HuH-7 (cell line): ENCODE results near the gene VSIG10L2.
"Not testable (repeated sequence)": the region's sequence is repeated elsewhere in the genome, so short reads cannot be mapped to it uniquely, and the experiment has no call there.

Experiments used
- DNase-seq: peaks from one replicate; pipeline ENCODE4 v3.0.0; 2011; ENCODE audit warnings: low spot score

VSIG10L2 gene

DNA sequence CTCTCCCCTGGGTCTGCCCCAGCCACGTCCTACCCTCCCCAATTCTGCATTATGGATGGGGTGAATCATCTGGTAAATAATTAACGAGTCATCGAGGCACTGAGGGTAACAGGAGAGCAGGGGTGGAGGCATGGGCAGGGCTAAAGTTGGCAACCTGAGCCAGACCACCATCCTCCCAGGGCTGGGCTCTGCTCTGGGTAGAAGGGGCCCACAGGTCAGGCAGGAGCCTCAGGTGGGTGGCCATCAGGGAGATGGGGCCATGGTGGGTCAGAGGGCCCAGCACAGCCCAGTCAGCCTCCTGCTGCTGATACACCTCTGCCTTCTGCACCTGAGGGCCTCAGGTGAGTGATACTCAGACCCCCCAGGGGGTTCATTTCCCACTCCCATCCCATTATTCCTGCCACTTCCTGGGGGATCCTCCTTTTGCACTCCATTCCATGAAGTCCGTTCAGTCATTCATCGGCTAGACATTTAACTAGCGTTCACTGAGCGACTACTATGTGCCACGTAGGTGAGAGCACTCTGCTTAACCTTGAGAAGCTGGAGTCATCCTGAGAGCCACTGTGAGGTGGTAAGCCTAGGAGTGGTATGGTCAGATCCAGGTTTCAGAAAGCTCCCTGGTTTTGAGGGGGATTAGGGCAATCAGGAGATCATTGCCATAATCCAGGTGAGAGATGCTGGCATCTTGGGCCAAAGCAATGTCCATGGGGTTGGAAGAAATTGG lies at the start of gene VSIG10L2:
Gene VSIG10L2 (plus strand): TSS at position 248 of the 724 bp plus-strand sequence. CDS start 12 bp downstream, at position 260.
- no peak for DNase-seq

DNA sequence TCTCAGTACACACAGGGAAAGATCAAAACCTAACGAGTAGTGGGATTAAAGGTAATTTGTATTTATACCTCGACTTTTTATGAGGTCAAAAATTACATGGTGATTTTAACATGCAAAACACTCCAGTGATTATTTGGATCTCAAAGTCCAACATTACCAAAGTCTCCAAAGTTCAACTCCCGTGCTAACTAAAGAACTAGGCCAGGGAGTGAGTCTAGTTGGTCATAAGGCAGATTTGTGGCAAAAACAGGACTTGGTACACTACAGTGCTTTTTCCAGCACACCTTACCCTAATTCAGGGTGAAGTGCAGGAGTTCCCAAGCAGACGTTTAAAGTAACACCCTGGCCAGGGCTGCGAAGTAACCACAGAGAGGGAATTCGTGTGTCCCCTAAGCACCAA lies 44.0 kb upstream of the VSIG10L2 start:
- DNase-seq: no peak

DNA sequence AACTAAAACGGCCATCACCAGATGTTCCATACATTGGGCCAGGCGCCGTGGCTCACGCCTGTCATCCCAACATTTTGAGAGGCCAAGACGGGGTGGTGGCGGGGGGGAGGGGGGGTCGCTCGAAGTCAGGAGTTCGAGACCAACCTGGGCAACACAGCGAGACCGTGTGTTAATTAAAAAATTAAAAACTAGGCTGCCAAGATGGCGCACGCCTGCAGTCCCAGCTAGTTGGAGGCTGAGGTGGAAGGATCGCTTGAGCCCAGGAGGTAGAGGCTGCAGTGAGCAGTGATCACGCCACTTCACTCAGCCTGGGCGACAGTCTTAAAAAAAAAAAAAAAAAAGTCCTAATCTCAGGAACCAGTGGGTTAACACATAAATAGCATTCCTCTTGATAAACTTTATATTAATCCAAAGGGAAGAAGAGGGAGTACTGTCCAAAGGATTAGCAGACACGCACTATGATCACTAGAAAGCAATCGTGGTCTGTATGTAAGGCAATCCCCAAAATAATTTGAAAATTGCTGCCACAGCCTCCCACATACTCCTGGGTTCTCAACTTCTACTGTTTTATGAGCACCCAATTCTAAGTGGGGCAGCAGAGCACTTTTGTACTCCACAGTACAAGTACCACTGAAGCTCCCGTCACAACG lies 43.4 kb upstream of the VSIG10L2 start:
- DNase-seq: no peak

DNA sequence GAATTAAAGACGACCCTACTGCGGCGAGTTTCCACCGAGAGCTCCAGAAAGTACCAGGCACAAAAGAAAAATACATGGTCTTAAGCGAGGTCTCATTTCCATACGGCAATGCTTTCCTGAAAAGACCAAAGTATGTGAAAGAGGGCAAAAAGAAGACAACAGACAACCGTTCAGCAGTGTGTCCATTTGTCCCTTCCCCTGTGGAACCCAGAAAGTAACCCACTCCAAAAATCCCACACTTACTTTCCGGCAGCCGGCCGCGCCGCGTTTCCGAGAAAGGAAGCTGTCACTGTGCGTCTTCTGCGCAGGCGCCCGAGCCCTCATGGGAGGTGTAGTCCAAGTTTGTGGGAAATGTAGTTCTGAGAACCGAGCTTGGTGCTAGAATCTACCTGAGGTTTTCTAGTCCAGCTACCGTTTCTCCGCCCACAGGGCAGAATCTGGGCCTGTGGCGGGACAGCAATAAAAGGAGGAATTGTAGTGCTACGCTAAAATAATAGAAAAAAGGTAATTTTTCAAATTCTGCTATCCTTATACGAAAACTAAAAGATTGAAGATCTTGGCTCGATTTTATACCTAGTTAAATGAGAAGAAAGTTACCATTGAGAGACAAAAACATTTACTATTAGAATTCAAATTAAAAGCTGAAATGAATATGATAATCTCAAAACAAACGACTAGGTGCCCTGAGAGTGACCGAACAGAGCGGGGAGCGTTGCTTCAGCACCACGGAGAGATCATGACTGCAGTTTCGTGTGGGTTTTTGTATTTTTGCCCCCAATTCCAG lies 42.7 kb upstream of the VSIG10L2 start, which contains the start of gene PUS3:
Gene PUS3 (minus strand): TSS at position 280 of the 784 bp plus-strand sequence. CDS start 6,922 bp downstream, outside the sequence.
- peak; percentile 87 for DNase-seq

DNA sequence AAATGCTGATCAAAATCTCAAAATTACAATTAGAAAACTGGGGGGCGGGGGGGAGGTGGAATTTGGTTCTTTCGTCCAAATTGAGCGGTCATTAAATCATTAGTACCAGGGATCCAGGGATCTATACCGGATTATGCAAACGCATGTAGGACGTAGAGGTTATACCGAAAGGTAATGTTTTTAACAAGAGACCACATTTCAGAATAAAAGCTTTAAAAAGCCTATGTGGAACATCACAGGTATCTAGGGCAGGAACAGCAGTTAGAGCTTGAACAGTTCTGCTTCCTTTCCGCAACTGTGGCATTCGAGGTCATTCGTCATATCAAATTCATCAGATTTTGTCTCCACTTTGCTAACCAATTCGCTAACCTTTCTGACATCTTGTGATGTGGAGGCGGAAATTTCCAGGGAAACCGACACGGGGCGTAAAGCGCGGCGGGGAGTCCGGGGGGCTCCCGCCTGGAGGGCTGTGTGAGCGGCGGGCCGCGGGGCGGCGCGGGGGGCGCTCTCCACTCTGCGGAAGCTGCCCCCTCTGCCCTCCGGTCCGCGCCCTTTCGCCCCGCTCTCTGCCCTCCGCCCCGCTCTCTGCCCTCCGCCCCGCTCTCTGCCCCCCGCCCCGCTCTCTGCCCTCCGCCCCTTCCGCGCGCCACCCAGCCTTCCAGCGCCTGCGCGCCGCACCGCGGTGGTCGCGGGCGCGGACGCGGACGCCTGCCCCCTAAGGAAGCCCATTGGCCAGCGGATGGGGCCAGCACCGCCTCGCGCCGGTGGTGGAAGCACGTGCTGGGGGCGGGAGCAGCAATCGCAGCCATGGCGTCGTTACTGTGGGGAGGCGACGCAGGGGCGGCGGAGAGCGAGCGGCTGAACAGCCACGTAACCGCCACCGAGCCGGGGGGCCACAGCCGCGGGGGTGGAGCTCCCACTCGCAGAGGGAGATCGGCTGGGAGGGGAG lies 41.9 kb upstream of the VSIG10L2 start, which contains the start of gene DDX25:
Gene DDX25 (plus strand): TSS at position 798 of the 949 bp plus-strand sequence. CDS start 10 bp downstream, at position 808.
- DNase-seq: no peak

DNA sequence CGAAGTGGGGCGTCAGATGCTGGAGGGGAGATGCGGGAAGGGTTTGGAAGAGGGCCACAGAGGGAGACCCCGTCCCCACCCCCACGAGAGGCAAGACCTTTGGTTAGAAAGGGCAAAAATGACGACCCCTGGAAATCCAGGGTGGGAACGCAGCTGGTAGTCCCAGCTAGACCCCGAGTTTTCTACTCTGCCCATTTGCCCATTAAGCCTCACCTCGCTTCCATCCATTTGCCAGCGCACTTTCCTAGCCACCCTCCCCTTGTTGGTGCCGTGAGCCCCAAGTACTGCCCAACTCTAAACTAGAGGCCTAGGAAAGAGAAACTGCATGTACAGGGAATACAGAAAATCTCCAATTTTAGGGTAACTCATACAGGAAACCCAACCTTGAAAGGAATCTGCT lies 41.2 kb upstream of the VSIG10L2 start:
- no peak for DNase-seq

DNA sequence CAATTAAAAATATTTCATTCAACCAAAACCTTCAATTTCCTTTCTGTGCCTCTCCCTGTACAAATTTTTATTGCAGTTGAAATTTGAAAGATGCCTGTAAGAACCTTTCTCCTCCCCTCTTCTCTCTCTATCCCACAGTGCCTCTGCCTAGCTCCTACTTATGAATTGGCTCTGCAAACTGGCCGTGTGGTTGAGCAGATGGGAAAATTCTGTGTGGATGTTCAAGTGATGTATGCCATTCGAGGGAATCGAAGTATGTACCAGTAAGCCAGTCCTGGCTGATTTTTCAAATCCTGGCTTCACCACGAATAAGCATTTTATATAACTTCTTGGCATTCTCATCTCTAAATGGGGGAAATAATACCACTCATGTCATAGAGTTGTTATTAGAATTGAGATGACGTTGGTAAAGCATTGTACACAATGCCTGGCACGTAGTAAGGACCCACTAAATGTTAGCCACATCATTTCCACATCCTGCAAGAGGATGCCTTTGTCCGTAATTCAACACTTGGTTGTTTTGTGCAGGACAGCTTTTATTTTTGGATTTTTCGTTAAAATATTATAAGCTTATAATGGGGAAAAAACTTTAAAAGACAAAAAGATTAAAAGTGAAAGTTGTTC lies 35.5 kb upstream of the VSIG10L2 start:
- no peak for DNase-seq

DNA sequence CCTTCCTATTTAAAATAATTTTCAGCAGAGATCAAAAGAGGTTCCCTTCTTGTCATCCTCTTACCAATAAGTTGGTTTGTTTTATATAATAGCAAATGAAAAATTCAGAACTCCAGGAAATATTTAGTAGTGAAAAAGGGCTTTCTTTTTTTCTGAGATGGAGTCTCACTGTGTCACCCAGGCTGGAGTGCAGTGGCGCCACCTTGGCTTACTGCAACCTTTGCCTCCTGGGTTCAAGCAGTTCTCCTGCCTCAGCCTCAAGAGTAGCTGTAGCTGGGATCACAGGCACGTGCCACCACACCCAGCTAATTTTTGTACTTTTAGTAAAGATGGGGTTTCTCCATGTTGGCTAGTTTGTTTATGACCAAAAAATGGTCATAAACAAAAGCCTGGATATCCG lies 31.2 kb upstream of the VSIG10L2 start:
- DNase-seq: not testable (repeated sequence)

DNA sequence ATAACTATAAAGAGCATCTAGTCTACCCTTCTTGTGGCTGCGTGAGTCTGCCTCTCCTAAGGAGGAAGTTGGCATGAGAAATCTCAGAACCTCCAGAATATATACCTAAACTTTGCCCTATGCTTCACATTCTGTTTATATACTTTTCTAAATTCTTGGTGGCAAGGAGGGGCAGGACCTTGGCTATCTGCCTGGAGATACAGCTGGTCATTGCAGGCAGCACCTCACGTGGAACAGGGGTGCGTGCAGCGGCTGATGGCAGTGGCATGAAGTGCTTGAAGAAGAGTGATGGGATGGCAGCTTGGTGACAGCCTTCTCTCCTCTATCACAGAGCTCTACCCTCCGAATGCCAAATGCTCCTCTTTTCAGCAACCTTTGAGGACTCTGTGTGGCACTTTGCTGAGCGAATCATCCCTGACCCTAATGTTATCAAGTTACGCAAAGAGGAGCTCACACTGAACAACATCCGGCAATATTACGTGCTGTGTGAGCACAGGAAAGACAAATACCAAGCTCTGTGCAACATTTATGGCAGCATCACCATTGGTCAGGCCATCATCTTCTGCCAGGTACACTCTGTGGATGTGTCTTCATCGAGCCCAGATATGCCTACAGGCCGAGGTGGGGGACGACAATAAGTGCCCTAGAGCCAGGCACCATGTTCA lies 29.0 kb upstream of the VSIG10L2 start:
- no peak for DNase-seq

DNA sequence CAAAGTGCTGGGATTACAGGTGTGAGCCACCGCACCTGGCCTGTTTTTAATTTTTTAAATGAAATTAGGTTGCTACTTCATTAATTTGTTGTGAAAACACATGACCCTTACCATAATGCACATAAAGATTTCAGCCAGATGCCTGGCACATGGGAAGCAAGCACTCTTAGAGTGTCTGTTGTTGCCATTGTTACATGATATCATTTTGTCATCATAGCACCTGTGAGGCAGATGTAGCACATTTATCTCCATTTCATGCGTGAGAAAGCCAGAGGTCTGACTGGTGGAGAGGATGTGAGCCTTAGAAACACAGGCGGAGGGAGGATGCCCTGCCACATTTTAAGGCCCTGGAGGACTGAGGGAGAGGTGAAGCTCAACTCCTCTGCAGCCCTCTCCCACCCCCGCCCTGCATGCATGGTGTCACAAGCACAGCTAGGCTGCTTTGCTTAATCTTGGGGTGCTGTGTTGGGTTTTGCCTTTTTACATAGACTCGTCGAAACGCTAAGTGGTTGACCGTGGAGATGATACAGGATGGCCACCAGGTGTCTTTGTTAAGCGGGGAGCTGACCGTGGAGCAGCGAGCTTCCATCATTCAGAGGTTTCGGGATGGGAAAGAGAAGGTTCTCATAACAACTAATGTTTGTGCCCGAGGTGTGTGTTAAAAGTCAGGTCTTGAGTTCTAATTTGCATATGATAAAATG lies 27.6 kb upstream of the VSIG10L2 start:
- DNase-seq: no peak

DNA sequence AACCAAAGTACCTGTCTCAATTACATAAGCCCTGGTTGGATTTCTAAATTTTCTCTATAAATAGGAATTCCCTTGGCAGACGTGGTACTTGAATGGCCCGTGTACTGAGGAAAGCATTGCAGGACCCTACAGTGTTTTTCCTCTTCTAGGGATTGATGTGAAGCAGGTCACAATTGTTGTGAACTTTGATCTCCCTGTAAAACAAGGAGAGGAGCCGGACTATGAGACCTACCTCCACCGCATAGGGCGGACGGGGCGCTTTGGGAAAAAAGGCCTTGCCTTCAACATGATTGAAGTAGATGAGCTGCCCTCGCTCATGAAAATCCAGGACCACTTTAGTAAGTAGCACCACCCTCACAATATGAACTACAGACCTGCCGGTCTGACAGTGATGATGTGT lies 24.8 kb upstream of the VSIG10L2 start:
- DNase-seq: no peak

DNA sequence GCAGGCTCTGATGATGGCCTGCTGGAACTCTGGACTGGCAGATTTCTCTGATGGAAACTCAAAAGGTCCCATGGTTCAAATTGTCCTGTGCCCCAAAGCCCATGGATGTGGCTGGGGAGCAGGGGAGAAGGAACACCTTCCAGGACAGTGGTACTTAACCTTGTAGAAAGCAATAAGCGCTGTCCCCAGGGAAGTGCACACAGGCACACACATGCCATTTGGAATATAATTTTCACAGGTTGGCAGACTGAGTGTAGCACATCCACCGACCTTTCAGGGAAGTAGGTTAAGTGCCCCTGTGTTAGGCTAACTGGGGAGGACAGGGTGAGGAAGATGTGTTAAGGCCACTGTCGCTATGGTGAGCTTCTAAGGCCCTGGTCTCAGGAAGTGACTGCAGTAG lies 23.7 kb upstream of the VSIG10L2 start:
- no peak for DNase-seq

DNA sequence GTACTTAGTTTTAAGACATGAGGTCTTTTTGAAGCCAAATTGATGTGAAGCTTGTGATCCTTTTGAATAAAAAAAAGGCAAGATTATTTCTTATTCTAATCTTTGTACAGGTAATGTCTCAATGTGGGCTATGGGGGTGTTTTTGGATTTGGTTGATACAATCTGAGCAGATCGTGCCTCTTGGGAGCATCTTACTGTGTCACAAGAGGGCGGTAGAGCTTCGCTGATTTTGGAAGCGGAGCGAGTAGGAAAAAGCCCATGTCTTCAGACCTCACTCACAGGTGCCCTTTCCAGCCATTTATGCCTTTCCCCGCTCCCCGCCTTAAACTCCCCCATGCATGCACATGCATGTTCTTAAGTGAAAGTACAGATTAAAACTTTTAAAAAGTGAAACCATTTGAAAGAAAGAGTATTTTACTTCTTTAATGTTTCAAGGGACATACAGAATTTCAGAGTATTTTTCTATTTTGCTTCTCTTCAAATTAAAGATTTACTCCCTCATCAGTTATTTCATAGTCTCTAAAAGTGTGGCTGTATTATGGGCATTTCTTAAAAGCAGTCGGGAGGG lies 22.7 kb upstream of the VSIG10L2 start:
- peak; percentile 65 for DNase-seq

DNA sequence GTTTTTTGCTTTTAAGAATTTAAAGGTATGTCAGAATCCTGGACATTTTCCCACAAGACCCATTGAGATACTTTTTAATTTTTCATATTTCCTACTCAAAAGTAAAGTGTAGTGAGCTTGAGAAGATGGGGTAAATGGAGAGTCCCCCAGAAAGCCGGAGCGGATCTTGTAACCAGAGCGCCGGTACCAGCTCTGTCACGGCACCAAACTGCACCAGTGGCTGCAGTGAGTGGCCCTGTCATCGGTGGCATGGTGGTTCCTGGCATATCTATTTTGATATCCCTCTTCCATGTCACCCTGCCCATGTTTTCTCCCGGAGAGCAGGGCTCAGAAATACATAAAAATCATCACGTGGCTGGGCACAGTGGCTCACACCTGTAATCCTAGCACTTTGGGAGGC lies 22.2 kb upstream of the VSIG10L2 start:
- DNase-seq: no peak

DNA sequence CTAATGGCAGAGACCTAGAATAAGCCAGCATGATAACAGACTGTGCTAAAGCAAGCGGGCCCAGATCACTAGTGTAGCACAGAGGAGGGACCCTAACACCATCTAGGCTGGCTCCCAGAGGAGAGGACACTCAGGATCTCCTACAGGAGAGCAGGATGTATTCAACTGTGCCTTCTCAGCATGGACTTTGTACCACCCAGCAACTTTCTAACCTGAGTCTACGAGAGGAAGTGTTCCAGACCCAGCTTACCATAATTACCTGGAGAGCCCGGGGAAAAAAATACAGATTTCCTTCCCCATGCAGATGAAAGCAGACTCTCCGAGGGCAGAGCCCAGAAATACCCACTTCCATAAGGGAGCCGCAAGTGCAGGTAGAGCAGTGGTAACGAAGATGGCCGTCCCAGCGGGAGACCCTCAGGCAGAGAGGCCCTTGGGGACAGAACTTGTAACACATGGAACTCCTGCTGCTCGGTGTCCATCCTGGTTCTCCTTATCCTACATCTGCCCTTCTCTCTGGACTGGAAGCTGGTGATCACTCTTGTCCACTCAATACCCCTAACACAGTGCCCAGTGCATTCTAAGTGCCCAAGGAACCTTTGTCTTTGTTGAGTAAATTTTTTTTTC lies 21.3 kb upstream of the VSIG10L2 start:
- DNase-seq: no peak

DNA sequence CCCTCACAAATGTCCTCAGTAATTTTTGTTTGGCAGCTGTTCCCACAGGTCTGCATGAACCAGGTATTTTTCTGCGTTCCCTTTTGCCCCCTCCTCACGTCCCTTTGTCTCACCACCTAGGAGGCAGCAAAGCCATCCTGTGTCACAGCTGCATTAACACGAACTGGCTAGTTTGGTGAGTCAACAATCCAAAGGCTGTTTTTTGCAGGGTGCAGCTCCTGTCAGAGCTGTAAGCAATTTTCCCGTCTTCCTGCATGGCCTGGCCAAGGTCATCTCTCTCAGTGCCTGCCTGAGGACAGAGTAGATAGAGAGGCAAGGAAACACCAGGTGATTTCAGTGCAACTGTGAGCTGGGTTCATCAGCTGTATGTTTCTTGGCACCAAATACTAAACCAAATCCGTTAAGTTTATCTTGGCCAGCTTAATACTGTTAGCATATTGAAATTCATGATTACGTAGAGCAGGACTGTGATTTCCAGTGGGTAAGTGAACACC lies 20.6 kb upstream of the VSIG10L2 start:
- no peak for DNase-seq

DNA sequence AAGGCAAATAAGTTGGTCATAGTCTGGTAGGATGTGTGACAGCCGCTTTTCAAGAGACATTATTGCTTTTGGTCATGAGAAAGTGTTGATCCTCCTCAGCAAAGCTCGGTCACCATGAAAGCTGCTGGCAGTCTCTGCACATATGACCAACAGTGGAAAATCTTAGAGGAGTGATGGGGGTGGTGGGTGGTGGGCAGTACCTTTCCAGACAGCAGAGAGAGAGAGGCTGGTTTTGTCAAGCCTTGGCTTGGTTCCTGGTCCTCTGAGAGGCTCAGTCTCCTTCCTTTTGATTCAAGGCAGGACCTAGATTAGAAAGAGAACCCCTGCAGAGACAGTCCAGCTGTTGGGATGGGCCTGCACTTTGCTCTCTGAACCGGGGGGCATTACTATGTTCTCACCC lies 20.0 kb upstream of the VSIG10L2 start:
- DNase-seq: no peak

DNA sequence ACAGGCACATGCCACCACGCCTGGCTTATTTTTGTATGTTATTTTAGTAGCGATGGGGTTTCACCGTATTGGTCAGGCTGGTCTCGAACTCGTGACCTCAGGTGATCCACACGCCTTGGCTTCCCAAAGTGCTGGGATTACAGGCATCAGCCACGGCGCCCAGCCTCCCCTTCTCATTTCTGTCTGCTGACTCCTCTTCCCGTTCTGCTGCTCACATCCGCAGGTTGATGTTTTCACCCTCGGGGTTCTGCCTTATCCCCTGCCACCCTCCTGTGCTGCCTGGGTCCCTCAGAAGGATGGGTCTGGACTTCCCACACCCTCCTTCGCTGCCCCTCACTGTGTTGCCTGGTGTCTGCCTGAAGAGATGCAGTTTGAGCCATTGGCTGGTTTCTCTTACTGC lies 19.2 kb upstream of the VSIG10L2 start:
- no peak for DNase-seq
